NCI-H1694 treated with DMSO at 0.1 percent for 48 hours (cell line): Measurements from ENCODE around the gene CTU2.

Experiments used
- DNase-seq: peaks from one replicate; lab custom pipeline; 2025; lab: John Stamatoyannopoulos, UW

The CTU2 gene

DNA sequence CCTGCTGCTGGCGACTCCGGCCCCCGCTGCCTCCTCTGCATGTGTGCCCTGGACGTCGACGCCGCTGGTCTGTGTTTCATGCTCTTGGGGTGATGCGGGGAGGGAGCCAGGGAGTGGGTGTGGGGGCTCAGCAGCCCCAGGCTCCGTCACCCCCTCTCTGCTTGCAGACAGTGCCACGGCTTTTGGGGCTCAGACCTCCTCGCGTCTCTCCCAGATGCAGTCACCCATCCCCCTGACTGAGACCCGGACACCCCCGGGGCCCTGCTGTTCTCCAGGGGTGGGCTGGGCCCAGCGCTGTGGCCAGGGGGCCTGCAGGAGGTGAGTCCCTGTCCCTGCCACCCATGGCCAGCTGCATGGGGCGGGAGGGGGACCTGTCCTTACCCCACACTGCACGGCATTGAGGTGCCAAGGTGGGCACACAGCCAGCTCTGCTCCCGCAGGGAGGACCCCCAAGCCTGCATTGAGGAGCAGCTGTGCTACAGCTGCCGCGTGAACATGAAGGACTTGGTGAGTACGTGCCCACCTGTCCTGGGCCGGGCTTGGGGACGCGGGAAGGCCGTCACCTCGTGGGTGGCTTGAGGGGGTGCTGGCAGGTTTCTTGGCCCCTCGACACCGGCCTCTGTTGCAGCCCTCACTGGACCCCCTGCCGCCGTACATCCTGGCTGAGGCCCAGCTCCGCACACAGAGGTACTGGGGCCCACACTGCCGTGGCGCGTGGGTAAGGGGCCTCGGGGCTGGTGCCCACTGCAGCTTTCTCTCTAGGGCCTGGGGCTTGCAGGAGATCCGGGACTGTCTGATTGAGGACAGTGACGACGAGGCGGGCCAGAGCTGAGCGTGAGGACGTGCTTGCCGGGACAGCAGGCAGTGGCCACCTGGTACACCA is 8.4 kb downstream of the CTU2 start:
- no peak for DNase-seq

DNA sequence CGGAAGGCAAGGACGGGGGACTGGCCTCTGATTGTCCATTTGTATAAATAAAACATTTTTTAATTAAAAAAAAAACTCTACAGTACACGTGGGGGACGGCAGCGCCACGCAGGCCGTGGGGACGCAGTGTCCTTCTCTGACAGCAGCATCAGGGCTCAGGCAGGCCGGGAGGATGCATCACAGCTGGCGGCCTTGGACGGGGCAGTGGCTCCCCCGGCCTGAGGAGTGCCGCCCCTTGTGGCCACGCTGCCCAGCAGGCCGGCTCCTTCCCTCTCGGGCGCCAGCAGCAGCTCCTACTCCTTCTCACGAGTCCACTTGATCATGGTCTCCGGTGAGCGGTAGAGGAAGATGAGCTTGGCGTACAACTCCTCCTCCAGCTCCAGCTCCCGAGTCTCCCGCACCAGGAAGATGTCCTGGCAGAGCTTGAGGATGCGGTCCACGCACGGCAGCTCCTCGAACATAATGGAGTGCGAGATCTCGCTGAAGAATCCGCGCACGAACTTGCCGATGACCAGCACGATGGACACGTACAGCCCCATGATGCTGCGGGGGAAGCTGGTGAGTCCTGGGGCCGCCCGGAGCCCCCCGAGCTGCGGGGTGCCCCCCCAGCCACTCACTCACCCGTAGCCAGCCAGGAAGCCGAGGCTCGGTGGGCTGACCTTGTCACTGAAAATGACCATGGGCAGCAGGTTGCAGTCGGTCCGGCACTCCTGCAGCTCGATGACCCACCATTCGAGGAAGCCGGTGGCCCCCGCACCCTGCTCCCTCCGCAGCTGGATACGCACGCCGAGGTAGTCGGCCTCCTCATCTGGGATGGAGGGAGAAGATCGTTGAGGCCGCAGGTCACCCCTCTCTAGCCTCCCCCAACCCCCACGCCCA is 9.2 kb downstream of the CTU2 start:
- DNase-seq = no peak

- DNase-seq = no peak
Measured at GRCh38 chr16:88716201-88716600, 9.9 kb downstream of the CTU2 start.

GRCh38 chr16:88716601-88717001 is 10.3 kb downstream of the CTU2 start:
- no peak for DNase-seq

DNA sequence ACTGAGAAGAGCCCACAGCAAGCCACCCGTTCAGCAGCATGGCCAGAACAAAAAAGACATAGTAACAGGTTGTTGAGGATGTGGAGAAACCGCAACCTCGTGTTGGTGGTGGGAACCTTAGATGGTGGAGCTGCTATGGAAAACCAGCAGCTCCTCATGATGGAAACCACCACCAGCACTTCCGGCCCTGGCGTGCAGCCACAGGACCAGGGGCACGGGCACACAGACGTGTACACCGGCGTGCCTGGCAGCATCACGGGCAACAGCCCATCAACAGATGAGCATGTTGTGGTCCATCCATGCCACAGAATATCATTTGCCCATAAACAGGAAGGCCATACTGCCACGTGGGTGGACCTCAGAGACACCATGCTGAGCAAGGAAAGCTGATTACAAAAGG is 11.9 kb downstream of the CTU2 start:
- no peak for DNase-seq

DNA sequence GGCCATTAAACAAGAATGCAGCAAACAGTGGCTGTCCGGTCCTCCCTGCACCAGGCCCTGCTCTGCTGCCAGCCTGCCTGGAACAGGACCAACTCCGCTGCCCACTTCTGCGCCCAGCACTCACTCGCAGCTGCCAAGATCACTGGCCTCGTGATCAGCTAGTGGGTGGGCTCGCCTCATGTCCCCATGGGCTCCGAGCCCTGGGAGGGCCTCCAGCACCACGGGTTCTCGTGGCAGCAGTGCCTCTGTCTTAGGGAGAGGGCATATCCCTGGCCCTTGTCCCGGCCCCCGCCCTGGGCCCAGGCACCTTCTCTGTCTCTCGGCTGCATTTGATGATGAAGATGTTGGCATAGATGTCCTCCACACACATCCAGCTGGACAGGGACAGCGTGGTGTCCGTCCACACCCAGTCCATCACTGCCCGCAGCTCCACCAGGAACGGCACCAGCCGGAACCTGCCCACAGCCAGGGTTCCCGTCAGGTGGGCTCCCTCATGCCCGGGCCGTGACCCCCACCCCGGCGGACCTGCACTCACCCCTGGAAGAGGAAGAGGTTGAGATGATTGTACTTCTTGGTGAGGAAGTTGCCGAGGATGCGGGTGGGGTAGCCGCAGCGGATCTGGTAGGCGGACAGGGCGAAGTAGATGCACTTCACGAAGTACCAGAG is 13.1 kb downstream of the CTU2 start:
- no peak for DNase-seq

GRCh38 chr16:88719933-88720296 is 13.6 kb downstream of the CTU2 start:
- DNase-seq = no peak

- no peak for DNase-seq
Measured at GRCh38 chr16:88720396-88720970, 14.2 kb downstream of the CTU2 start.

DNA sequence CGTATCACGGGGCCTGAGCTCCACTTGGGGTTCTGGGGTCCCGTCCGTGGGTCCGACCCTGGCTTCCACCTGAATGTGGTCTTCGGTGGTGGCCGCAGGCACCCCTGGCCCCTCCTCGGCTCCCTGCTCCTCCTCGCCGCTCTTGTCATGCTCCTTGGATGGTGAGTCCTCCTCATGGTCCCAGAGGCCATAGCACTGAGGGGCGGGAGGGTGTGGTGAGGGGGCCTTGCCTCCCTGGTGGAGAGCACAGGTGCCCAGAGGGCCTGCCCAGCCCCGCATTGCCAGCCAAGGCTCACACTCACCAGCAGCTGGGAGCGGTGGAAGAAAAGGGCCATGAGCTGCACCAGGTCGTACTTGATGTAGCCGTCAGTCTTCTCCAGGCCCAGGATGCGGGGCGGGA is 14.9 kb downstream of the CTU2 start:
- no peak for DNase-seq

- DNase-seq = no peak
Measured at GRCh38 chr16:88721815-88722755, 15.8 kb downstream of the CTU2 start.

GRCh38 chr16:88722784-88723506 is 16.6 kb downstream of the CTU2 start:
- DNase-seq = no peak

- no peak for DNase-seq
Measured at GRCh38 chr16:88723507-88723887, 17.2 kb downstream of the CTU2 start.

GRCh38 chr16:88723911-88724310 is 17.6 kb downstream of the CTU2 start:
- no peak for DNase-seq

DNA sequence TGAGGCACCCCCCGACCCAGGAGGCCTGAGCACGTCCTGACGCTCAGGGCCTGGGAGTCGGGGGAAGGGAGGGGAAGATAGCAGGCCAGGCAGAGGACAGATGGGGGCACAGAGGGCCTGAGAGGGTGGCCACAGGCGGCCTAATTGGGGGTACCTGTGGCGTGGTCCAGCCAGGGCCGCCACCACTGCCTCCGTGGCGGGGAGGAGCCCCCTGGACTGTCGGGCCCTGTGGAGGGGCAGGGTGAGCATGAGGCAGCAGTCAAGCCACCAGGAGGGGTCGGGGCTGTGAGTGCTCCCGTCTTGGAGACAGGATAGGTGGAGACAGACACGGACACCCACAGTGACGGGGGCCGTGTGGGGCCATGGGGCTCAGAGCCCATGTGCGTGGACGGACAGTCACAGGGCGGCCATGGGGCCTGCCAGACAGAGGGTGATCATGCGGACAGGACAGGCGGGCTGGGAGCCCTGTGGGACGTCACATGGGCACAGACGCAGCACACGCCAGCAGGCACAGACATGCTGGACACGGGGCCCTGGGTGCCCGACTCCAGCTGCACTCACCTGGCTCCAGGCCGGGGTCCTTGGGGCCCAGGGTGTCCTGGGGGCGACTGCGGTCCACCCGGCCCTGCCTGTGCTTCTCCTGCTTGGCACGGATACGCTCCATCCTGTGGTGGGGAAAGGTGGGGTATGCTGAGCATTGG is 18.7 kb downstream of the CTU2 start:
- no peak for DNase-seq

DNA sequence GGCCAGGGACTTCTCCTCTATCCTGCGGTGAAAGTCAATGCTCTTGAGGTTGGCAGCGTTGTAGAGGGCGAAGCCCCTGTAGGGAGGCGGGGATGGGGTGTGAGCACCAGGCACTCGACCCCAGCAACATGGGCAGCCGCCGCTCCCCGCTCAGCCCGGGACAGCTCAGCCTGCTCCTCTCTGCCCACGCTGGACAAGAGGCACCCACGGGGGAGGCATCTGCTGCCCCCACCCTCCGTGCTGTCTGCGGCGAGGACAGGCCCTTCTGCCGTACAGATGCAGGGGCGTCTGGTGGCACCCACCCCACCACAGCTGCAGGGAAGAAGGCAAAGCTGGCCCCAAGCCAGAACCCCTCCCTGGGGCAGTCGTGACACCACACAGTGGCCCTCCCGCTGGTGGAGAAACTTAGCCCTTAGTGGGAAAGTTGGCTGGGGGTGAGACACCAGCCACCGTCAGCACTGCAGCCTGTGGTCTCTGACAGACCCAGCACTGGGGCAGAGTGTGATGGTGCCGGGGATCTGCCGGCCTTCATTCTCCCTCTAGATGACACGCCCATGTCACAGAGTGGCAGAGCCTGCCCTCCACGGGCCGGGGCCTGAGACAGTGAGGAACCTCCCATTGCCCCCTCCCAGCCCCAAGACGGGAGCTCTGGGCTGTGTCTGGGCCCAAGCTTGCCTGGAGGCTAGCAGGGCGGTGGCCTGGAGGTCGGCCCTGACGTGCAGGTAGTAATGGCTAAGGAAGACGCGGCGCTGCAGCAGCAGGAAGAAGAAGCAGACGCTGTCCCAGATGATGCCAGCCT is 19.5 kb downstream of the CTU2 start:
- DNase-seq = no peak

GRCh38 chr16:88726408-88726749 is 20.1 kb downstream of the CTU2 start:
- DNase-seq = no peak

- DNase-seq = no peak
Measured at GRCh38 chr16:88726981-88727380, 20.7 kb downstream of the CTU2 start.

DNA sequence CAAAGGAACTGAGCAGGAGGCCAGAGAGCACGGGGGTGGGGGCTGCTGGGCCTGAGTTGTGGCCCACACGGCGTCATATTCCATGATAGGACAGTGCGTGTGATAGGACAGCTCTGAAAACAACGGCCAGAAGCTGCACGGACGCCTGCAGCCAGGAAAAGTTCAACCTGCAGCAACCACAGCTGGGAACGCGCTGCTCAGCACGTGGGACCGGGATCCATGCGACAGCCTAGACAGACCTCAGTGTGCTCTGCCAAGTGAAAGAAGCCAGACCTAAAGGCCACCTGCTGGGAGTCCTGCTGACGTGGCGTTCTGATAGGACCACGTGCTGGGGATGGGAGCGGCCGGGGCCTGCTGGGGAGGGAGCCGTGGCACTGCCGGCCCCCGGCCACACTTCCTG is 21.6 kb downstream of the CTU2 start:
- peak; percentile 77 for DNase-seq
